ENCODE results near the gene TEAD4.

The TEAD4 gene

DNA sequence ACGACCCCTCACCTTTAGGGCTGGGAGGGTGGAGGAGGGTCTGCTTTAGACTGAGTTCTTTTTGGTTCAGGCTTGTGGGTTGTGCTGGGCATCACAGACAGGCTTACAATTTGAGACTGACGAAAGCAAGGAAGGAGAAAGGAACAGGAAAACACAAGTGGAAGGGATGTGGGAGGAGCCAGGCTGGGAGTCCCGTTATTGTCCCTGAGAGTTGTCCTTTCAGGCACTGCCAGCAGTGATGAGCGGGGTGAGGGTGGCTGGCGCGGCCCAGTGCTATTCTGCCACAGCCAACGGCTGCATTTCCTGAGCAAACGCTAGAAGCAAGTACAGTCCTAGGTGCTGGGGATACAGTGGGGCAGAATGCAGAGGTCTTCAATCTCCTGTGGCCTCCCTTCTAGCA is 88.8 kb downstream of the TEAD4 start:
- DNase-seq, result no peak
- H3K4me3 ChIP-seq (ENCODE audit: low read depth, low read length), result no peak overlapping the region
- TF ChIP-seq, protein P1, sequence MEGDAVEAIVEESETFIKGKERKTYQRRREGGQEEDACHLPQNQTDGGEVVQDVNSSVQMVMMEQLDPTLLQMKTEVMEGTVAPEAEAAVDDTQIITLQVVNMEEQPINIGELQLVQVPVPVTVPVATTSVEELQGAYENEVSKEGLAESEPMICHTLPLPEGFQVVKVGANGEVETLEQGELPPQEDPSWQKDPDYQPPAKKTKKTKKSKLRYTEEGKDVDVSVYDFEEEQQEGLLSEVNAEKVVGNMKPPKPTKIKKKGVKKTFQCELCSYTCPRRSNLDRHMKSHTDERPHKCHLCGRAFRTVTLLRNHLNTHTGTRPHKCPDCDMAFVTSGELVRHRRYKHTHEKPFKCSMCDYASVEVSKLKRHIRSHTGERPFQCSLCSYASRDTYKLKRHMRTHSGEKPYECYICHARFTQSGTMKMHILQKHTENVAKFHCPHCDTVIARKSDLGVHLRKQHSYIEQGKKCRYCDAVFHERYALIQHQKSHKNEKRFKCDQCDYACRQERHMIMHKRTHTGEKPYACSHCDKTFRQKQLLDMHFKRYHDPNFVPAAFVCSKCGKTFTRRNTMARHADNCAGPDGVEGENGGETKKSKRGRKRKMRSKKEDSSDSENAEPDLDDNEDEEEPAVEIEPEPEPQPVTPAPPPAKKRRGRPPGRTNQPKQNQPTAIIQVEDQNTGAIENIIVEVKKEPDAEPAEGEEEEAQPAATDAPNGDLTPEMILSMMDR (IDR thresholded peaks at IDR 0.05; ENCODE audit: low read depth, low read length), result no peak
- no peaks in the 10 kb centered on the region for H3K36me3 ChIP-seq
- no peaks in the 10 kb centered on the region for H3K9me3 ChIP-seq (ENCODE audit: severe bottlenecking)
- no peaks in the 10 kb centered on the region for H3K27me3 ChIP-seq (ENCODE audit: insufficient read depth, low read depth, severe bottlenecking)
- H3K27ac ChIP-seq, result no peak overlapping the region

GRCh38 chr12:3048540-3048939 is 89.3 kb downstream of the TEAD4 start:
- DNase-seq, result no peak
- Histone ChIP-seq H3K27ac (no peak overlapping the region), H3K9me3 (ENCODE audit: severe bottlenecking) (no peaks in the 10 kb centered on the region), H3K4me3 (ENCODE audit: low read depth, low read length) (no peak overlapping the region), H3K27me3 (ENCODE audit: insufficient read depth, low read depth, severe bottlenecking) (no peaks in the 10 kb centered on the region), H3K36me3 (no peaks in the 10 kb centered on the region)
- TF ChIP-seq, protein P1 (IDR thresholded peaks at IDR 0.05; ENCODE audit: low read depth, low read length), result no peak

DNA sequence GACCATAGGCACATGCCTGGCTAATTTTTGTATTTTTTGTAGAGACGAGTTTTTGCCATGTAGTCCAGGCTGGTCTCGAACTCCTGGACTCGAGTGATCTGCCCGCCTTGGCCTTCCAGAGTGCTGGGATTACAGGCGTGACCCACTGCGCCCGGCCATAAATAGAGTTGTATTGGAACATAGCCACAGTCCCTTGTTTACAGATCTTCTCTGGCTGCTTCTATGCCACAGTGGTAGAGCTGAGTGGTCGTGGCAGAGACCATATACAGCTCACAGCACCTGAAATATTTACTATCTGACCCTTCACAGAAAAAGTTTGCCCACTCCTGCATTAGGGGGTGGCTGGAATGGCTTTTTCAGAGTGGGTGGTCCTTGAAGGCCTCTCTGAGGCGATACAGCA is 90.0 kb downstream of the TEAD4 start:
- no peak overlapping the region for H3K4me3 ChIP-seq (ENCODE audit: low read depth, low read length)
- H3K36me3 ChIP-seq, result no peaks in the 10 kb centered on the region
- H3K27ac ChIP-seq, result no peak overlapping the region
- TF ChIP-seq, protein P1 (IDR thresholded peaks at IDR 0.05; ENCODE audit: low read depth, low read length), result no peak
- no peak for DNase-seq
- H3K27me3 ChIP-seq (ENCODE audit: insufficient read depth, low read depth, severe bottlenecking), result no peaks in the 10 kb centered on the region
- no peaks in the 10 kb centered on the region for H3K9me3 ChIP-seq (ENCODE audit: severe bottlenecking)

- no peaks in the 10 kb centered on the region for H3K36me3 ChIP-seq
- H3K27ac ChIP-seq, result no peak overlapping the region
- TF ChIP-seq, protein P1 (IDR thresholded peaks at IDR 0.05; ENCODE audit: low read depth, low read length), result no peak
- no peak overlapping the region for H3K4me3 ChIP-seq (ENCODE audit: low read depth, low read length)
- H3K9me3 ChIP-seq (ENCODE audit: severe bottlenecking), result no peaks in the 10 kb centered on the region
- no peaks in the 10 kb centered on the region for H3K27me3 ChIP-seq (ENCODE audit: insufficient read depth, low read depth, severe bottlenecking)
- no peak for DNase-seq
These were observed 90.5 kb downstream of the TEAD4 start for GRCh38 chr12:3049611-3050249.

- TF ChIP-seq, protein P1 (IDR thresholded peaks at IDR 0.05; ENCODE audit: low read depth, low read length), result no peak
- H3K36me3 ChIP-seq, result no peaks in the 10 kb centered on the region
- H3K4me3 ChIP-seq (ENCODE audit: low read depth, low read length), result no peak overlapping the region
- no peaks in the 10 kb centered on the region for H3K27me3 ChIP-seq (ENCODE audit: insufficient read depth, low read depth, severe bottlenecking)
- DNase-seq, result no peak
- no peak overlapping the region for H3K27ac ChIP-seq
- no peaks in the 10 kb centered on the region for H3K9me3 ChIP-seq (ENCODE audit: severe bottlenecking)
These were observed 95.2 kb downstream of the TEAD4 start for GRCh38 chr12:3054374-3054773.

Data from WERI-Rb-1 (cell line).